K562 (cell line): ENCODE data around the gene COPS6. TPM values are rescaled to one million over a fixed set of nuclear protein-coding genes. Genes with fewer than 3 reads are reported as not detected.

ENCODE experiments used
- ATAC-seq: fragments of 200-7000 bp; cut with Tn5 transposase; 3 replicates; pipeline ENCODE4 v1.9.1; 2020; ENCODE audit warnings: moderate library complexity
- BruUV-seq: library from RNA; stranded (reverse); fragments of 400-500 nt; replicated peaks from 2 replicates; lab custom pipeline; 2021; lab: Mats Ljungman, UMichigan
- CTCF ChIA-PET: fragments of 300-600 bp; formaldehyde crosslinking; extraction: SDS; loops from one replicate; lab custom pipeline; 2021; ENCODE audit warnings: low intra/inter-chr PET ratio; lab: Yijun Ruan, JAX
- POLR2A ChIA-PET: fragments of 300-600, 350-650 bp; sonication (Branson Sonifier 250); formaldehyde crosslinking; extraction: SDS; loops from one replicate; lab custom pipeline; 2021; ENCODE audit warnings: antibody characterized with exemption, inconsistent platforms; lab: Yijun Ruan, JAX
- DNase-seq, 4 experiments: peaks; one replicate each; pipeline versions ENCODE4 v3.0.0 to v3.0.0-alpha.2; 2011 to 2018; ENCODE audit warnings: low spot score in 3 of 4, mixed read lengths in 3 of 4; ENCODE audit errors: extremely low read depth in 1 of 4
- FAIRE-seq: peaks from 2 replicates; lab custom pipeline; 2011; peaks lifted over from hg19 to GRCh38; lab: Jason Lieb, UNC
- H2AFZ ChIP-seq: 2 replicates; pipeline ENCODE4 v1.6.0; 2011; ENCODE audit warnings: low read depth, low read length, control low read depth, inconsistent platforms
- H3K27ac ChIP-seq: fragments of 200-600 bp; 3 replicates; pipeline ENCODE4 v1.8.0; 2011; ENCODE audit warnings: low read depth, mild to moderate bottlenecking, control low read depth, inconsistent platforms, low read length, moderate library complexity, mixed read lengths; ENCODE audit errors: extremely low read depth
- H3K27me3 ChIP-seq, 2 experiments: fragments of 300-600 bp in 1 of 2; 2 replicates in 1 of 2; 3 replicates in 1 of 2; pipeline versions ENCODE4 v1.6.0 to v1.8.0; 2011; ENCODE audit warnings: inconsistent platforms in 2 of 2, low read length in 2 of 2, mild to moderate bottlenecking in 1 of 2, mixed read lengths in 1 of 2, moderate library complexity in 1 of 2; ENCODE audit not compliant: control insufficient read depth in 2 of 2, insufficient read depth in 2 of 2
- H3K36me3 ChIP-seq: fragments of 300-600 bp; 3 replicates; pipeline ENCODE4 v1.8.0; 2011; ENCODE audit warnings: mild to moderate bottlenecking, low read length, inconsistent platforms; ENCODE audit not compliant: control insufficient read depth, insufficient read depth
- H3K4me1 ChIP-seq, 2 experiments: fragments of 200-600 bp in 1 of 2; replicated peaks in 1 of 2; 2 replicates in 1 of 2; 3 replicates in 1 of 2; pipeline versions ENCODE4 v1.5.1 to v1.8.0; 2011; ENCODE audit warnings: inconsistent platforms in 2 of 2, low read length in 2 of 2, mild to moderate bottlenecking in 1 of 2, mixed read lengths in 1 of 2, moderate library complexity in 1 of 2; ENCODE audit not compliant: control insufficient read depth in 2 of 2, insufficient read depth in 2 of 2
- H3K4me2 ChIP-seq: 2 replicates; pipeline ENCODE4 v1.6.1; 2011; ENCODE audit warnings: low read length, control low read depth, inconsistent platforms, mixed read lengths; ENCODE audit not compliant: insufficient read depth
- H3K4me3 ChIP-seq: fragments of 200-600 bp; sonication (generic), shearing (Covaris generic); 2 replicates; pipeline ENCODE4 v1.5.1; 2016; ENCODE audit warnings: control low read depth, inconsistent platforms
- H3K79me2 ChIP-seq: fragments of 200-600 bp; 3 replicates; pipeline ENCODE4 v1.8.0; 2011; ENCODE audit warnings: low read length, inconsistent platforms; ENCODE audit not compliant: control insufficient read depth, insufficient read depth
- H3K9ac ChIP-seq, 2 experiments: 2 replicates each; pipeline versions ENCODE4 v1.6.0 to v1.6.1; 2011; ENCODE audit warnings: low read depth in 2 of 2, low read length in 2 of 2, control low read depth in 1 of 2, inconsistent platforms in 1 of 2, mild to moderate bottlenecking in 1 of 2, mixed read lengths in 1 of 2; ENCODE audit not compliant: insufficient read depth in 1 of 2
- H3K9me1 ChIP-seq: one replicate; pipeline ENCODE4 v1.6.0; 2011; ENCODE audit warnings: inconsistent platforms, mild to moderate bottlenecking, low read length, moderate library complexity; ENCODE audit not compliant: control insufficient read depth, insufficient read depth
- H3K9me3 ChIP-seq: replicated peaks from 2 replicates; pipeline ENCODE4 v1.5.1; 2011; ENCODE audit warnings: low read depth, low read length, inconsistent platforms; ENCODE audit not compliant: control insufficient read depth, insufficient read depth
- H4K20me1 ChIP-seq: replicated peaks from 2 replicates; pipeline ENCODE4 v1.6.1; 2011; ENCODE audit warnings: low read length, inconsistent platforms, mixed read lengths; ENCODE audit not compliant: control insufficient read depth, insufficient read depth
- BRD4 ChIP-seq: fragments of 200-600 bp; sonication (generic); IDR thresholded peaks from 2 replicates; pipeline ENCODE4 v1.6.1; 2017; ENCODE audit warnings: inconsistent platforms
- ELF1 ChIP-seq: fragments of 200-800 bp; sonication (Bioruptor generic); IDR thresholded peaks from 2 replicates; pipeline ENCODE4 v1.6.1; 2016; ENCODE audit warnings: missing genetic modification characterization, missing compliant biosample characterization
- MEF2A ChIP-seq: IDR thresholded peaks from 2 replicates; pipeline ENCODE4 v1.6.1; 2011; ENCODE audit warnings: low read depth, mild to moderate bottlenecking, low read length, moderate library complexity; ENCODE audit not compliant: control insufficient read depth
- MEF2D ChIP-seq: conservative IDR thresholded peaks from 2 replicates; pipeline ENCODE4 v1.6.1; 2016; ENCODE audit warnings: low read depth, missing genetic modification characterization, missing compliant biosample characterization
- POLR2A ChIP-seq: fragments of 450-650 bp; conservative IDR thresholded peaks from 2 replicates; pipeline ENCODE4 v1.6.1; 2016
- RCOR1 ChIP-seq, 2 experiments: IDR thresholded peaks; 2 replicates each; pipeline ENCODE4 v1.6.1; 2012; ENCODE audit warnings: low read depth in 2 of 2, low read length in 2 of 2, borderline replicate concordance in 1 of 2, improper control_type of control experiment in 1 of 2
- RFX7 ChIP-seq: fragments of 250-450 bp; sonication (Bioruptor Pico); IDR thresholded peaks from 2 replicates; pipeline ENCODE4 v1.5.1; 2021; ENCODE audit warnings: mild to moderate bottlenecking
- SLC30A9 ChIP-seq: fragments of 250-450 bp; sonication (Bioruptor Pico); IDR thresholded peaks from 2 replicates; pipeline ENCODE4 v1.8.0; 2022; ENCODE audit warnings: mild to moderate bottlenecking, moderate library complexity
- SMAD3 ChIP-seq: fragments of 450-650 bp; formaldehyde crosslinking; conservative IDR thresholded peaks from 2 replicates; pipeline ENCODE4 v1.4.0; 2020; ENCODE audit warnings: mild to moderate bottlenecking
- SMAD4 ChIP-seq: fragments of 250-450 bp; sonication (Bioruptor Pico); conservative IDR thresholded peaks from 2 replicates; pipeline ENCODE4 v1.8.0; 2021; ENCODE audit warnings: inconsistent platforms, mild to moderate bottlenecking, moderate library complexity
- TAL1 ChIP-seq: fragments of 450-650 bp; IDR thresholded peaks from 2 replicates; pipeline ENCODE4 v1.6.1; 2016; ENCODE audit warnings: mild to moderate bottlenecking
- TEAD1 ChIP-seq, 2 experiments: fragments of 450-650 bp in 1 of 2; sonication (generic) in 1 of 2; formaldehyde crosslinking; IDR thresholded peaks; 2 replicates each; pipeline versions ENCODE4 v1.4.0 to v1.8.0; 2020 to 2022; ENCODE audit warnings: mild to moderate bottlenecking in 2 of 2, missing genetic modification reagents in 1 of 2
- TGIF2 ChIP-seq: sonication (generic); formaldehyde crosslinking; IDR thresholded peaks from 2 replicates; pipeline ENCODE4 v1.8.1; 2022; ENCODE audit warnings: mild to moderate bottlenecking, missing genetic modification reagents, moderate library complexity
- ZC3H11A ChIP-seq: IDR thresholded peaks from 2 replicates; pipeline ENCODE4 v1.6.1; 2012; ENCODE audit warnings: low read depth, low read length, improper control_type of control experiment
- ZC3H8 ChIP-seq: fragments of 450-650 bp; IDR thresholded peaks from 2 replicates; pipeline ENCODE4 v1.6.1; 2017
- ZNF146 ChIP-seq: IDR thresholded peaks from one replicate; pipeline ENCODE4 v1.6.1; 2018; ENCODE audit warnings: missing compliant biosample characterization; ENCODE audit not compliant: unreplicated experiment
- ZSCAN32 ChIP-seq: fragments of 450-650 bp; formaldehyde crosslinking; IDR thresholded peaks from 2 replicates; pipeline ENCODE4 v1.4.0; 2020; ENCODE audit warnings: mild to moderate bottlenecking, moderate library complexity
- ZZZ3 ChIP-seq: fragments of 450-650 bp; IDR thresholded peaks from 2 replicates; pipeline ENCODE4 v1.6.1; 2016; ENCODE audit warnings: antibody characterized with exemption, mild to moderate bottlenecking, moderate library complexity
- WGBS: fragments of 100-300 bp; shearing (Covaris generic); methylation state at CpG from one replicate; pipeline ENCODE4 v1.1.6; 2016; ENCODE audit warnings: low coverage, mixed read lengths; ENCODE audit not compliant: insufficient coverage; ENCODE audit errors: missing lambda C conversion rate; 5-methylcytosine and 5-hydroxymethylcytosine counted together
- in situ Hi-C: fragments of 300-500 bp; cut with MboI; formaldehyde crosslinking; loops from 4 replicates; pipeline ENCODE4 v1.15.0; 2018; ENCODE audit warnings: inconsistent platforms, mixed read lengths
- intact Hi-C: fragments of 100-400 bp; cut with micrococcal nuclease; formaldehyde crosslinking; loops from 2 replicates; pipeline ENCODE4 v1.14.2; 2022
- polyA plus RNA-seq, 8 experiments: library from polyadenylated mRNA; depleted of rRNA in 4 of 8; stranded (reverse) in 5 of 8; unstranded in 3 of 8; fragments of >200 nt; fragmentation: Nextera tagmentation in 2 of 8; fragmentation: Illumina TruSeq in 1 of 8; extraction: Ambion mirVana in 2 of 8; extraction: Trizol in 1 of 8; gene quantifications; 2 replicates each; pipeline versions ENCODE4 v1.2.1 to v1.2.3, GENCODE V29; 2011 to 2014; ENCODE audit warnings: inconsistent platforms in 1 of 8, missing spikeins in 1 of 8
- total RNA-seq, 7 experiments: library from RNA; depleted of rRNA in 6 of 7; stranded (reverse); fragments of >200 nt in 6 of 7; fragmentation: Illumina TruSeq in 2 of 7; extraction: Trizol in 2 of 7; gene quantifications; 2 replicates each; pipeline versions ENCODE4 v1.2.1 to v1.2.3, GENCODE V29; 2011 to 2021; ENCODE audit warnings: low replicate concordance in 1 of 7
- TF ChIP-seq, protein P1 (sequence below): fragments of 150-350 bp; conservative IDR thresholded peaks from 2 replicates; pipeline ENCODE4 v1.6.1; 2014; ENCODE audit warnings: low read length

COPS6 gene
- total and polyA plus RNA-seq, 9 of the 15 experiments (the other 6 are each of a cell fraction or from before 2014, with no cell fraction given): 63.0 to 331 (median 168) TPM

DNA sequence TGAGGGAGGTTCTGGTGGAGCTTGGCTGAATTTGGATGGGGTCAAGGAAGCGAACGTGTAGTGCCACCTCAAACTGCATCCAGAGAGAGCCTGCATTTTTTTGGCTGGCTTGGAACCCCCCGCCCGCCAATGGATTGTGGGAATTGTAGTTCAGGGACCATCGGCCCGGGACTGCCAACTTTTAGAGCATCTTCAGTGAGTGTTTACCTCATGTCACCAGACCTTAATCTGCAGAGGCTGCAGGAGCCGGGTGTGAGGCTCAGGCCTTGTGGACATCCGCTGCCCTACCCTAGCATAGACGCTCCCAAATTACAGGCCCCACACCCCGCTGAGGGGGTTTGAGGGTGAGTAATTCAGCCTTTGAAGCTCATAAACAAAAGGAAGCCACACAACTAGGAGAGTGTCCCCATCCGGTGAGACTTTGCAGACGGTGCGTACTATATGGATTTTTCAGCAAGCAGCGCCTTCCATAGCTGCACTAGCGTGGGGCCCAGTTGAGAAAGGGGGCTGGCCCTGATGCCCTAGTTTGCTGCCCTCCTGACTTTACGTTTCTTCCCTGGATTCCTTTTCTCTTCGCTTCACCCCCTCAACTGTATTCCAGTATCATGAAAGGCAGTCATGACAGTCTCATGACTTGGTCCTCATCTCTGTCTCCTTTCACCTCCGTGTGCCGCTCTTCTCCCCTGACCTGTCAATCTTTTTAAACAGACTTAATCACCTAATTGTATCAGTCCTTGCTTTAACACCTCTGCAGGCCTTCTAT lies 31.4 kb downstream of the COPS6 start (continued):
- TF ChIP-seq ZSCAN32 (no peak), MEF2D (no peak), ZNF146 (CRISPR knock-in tag) (no peak), ELF1 (no peak), SLC30A9 (CRISPR knock-in tag) (no peak), SMAD3 (CRISPR knock-in tag) (no peak)

DNA sequence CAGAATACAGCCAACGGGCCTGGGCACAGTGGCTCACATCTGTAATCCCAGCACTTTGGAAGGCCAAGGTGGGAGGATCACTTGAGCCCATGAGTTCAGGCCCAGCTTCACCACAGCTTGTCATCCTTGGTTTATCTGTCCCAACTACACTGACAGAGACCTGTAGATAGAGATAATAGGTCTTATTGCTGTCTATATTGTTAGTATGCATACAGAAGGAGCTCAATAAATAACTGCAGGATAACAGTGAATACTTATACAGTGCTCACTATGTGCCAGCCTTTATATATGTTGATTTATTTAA lies 31.9 kb downstream of the COPS6 start:
- ATAC-seq: no peak
- DNase-seq: peak in 2 of 4 experiments; percentile 5 to 50
- no TSS peak for BruUV-seq
- Histone ChIP-seq H3K9ac (peak overlapping the region; percentile 86 to 88; a peak in 3 of 4 replicates), H3K9me3 (no peaks in the 10 kb centered on the region), H3K79me2 (peaks cover 27% of the 10 kb centered on the region), H3K9me1 (no peaks in the 10 kb centered on the region), H4K20me1 (0 out of 2 replicates have a peak, but pooled peaks cover 4% of the 10 kb centered on the region), H2AFZ (peak overlapping the region; percentile 95), H3K4me2 (peak overlapping the region; percentile 99), H3K27ac (peak overlapping the region; percentile 88), H3K4me3 (peak overlapping the region; percentile 72), H3K4me1 (peaks cover 35 to 52% of the 10 kb centered on the region in 2 experiments), H3K27me3 (no peaks in the 10 kb centered on the region), H3K36me3 (no peaks in the 10 kb centered on the region; the same call in 2 of the 3 replicates)
- WGBS: 8% methylated on average over 1 of the region's 1 CpG
- no peak for FAIRE-seq
- ChIA-PET POLR2A (interaction anchor here (1.0 to 1.7 kb wide), 4 partner anchors 11 to 99 kb away, joined by 3 to 15 read pairs (median 3); partner anchors contain the start of genes AP4M1 and MCM7), CTCF (no interaction called here)
- in situ Hi-C loops (no loop called here), intact Hi-C loops (no loop called here)
- TF ChIP-seq RFX7 (no peak), RCOR1 (IDR thresholded peaks at IDR 0.05; ENCODE audit: borderline replicate concordance in 1 of 2, low read depth in 2 of 2, low read length in 2 of 2) (0 out of 4 replicates have a peak, but pooled peaks of 1 of the 2 experiments have one; percentile 24), TGIF2 (CRISPR knock-in tag) (no peak), TAL1 (0 out of 2 replicates have a peak, but pooled peaks have one; percentile 2), ZC3H11A (no peak), BRD4 (no peak), SMAD4 (no peak), ZZZ3 (no peak), MEF2A (no peak), POLR2A (no peak), TEAD1 (CRISPR knock-in tag; IDR thresholded peaks at IDR 0.05) (no peak), ZC3H8 (no peak), ZSCAN32 (no peak)
- TF ChIP-seq, protein P1, sequence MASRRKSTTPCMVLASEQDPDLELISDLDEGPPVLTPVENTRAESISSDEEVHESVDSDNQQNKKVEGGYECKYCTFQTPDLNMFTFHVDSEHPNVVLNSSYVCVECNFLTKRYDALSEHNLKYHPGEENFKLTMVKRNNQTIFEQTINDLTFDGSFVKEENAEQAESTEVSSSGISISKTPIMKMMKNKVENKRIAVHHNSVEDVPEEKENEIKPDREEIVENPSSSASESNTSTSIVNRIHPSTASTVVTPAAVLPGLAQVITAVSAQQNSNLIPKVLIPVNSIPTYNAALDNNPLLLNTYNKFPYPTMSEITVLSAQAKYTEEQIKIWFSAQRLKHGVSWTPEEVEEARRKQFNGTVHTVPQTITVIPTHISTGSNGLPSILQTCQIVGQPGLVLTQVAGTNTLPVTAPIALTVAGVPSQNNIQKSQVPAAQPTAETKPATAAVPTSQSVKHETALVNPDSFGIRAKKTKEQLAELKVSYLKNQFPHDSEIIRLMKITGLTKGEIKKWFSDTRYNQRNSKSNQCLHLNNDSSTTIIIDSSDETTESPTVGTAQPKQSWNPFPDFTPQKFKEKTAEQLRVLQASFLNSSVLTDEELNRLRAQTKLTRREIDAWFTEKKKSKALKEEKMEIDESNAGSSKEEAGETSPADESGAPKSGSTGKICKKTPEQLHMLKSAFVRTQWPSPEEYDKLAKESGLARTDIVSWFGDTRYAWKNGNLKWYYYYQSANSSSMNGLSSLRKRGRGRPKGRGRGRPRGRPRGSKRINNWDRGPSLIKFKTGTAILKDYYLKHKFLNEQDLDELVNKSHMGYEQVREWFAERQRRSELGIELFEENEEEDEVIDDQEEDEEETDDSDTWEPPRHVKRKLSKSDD: no peak
